HepG2 (cell line): ENCODE results near the gene ZBP1. TPM values are rescaled to one million over a fixed set of nuclear protein-coding genes. Genes with fewer than 3 reads are reported as not detected.

Experiments
- ATAC-seq: fragments of 200-7000 bp; cut with Tn5 transposase; 3 replicates; pipeline ENCODE4 v1.9.1; 2020; ENCODE audit warnings: mild to moderate bottlenecking, moderate library complexity
- BruUV-seq: library from RNA; stranded (reverse); fragments of 400-500 nt; replicated peaks from 2 replicates; lab custom pipeline; 2021; lab: Mats Ljungman, UMichigan
- CTCF ChIA-PET: fragments of 300-600 bp; formaldehyde crosslinking; extraction: SDS; loops from one replicate; lab custom pipeline; 2021; ENCODE audit warnings: low total read pairs, inconsistent platforms, low intra/inter-chr PET ratio; lab: Yijun Ruan, JAX
- POLR2A ChIA-PET: fragments of 350-600 bp; sonication (Branson Sonifier 250); formaldehyde crosslinking; loops from one replicate; lab custom pipeline; 2020; ENCODE audit warnings: antibody characterized with exemption, inconsistent platforms; lab: Yijun Ruan, JAX
- DNase-seq: peaks from one replicate; pipeline ENCODE4 v3.0.0-alpha.2; 2015; ENCODE audit warnings: low spot score
- FAIRE-seq: peaks from 3 replicates; lab custom pipeline; 2011; peaks lifted over from hg19 to GRCh38; lab: Jason Lieb, UNC
- H2AFZ ChIP-seq: one replicate; pipeline ENCODE4 v1.6.1; 2011; ENCODE audit warnings: low read length, inconsistent platforms
- H3K27ac ChIP-seq: fragments of 300-600 bp; 3 replicates; pipeline ENCODE4 v1.8.0; 2011; ENCODE audit warnings: mixed run types, mild to moderate bottlenecking, mixed read lengths, low read length, inconsistent platforms; ENCODE audit not compliant: insufficient read depth; ENCODE audit errors: extremely low read length
- H3K27me3 ChIP-seq, 2 experiments: fragments of 200-600 bp in 1 of 2; 2 replicates in 1 of 2; 3 replicates in 1 of 2; pipeline versions ENCODE4 v1.6.0 to v1.8.0; 2011; ENCODE audit warnings: low read length in 2 of 2, mild to moderate bottlenecking in 2 of 2, moderate library complexity in 2 of 2, inconsistent platforms in 1 of 2; ENCODE audit not compliant: insufficient read depth in 2 of 2, control insufficient read depth in 1 of 2
- H3K36me3 ChIP-seq, 2 experiments: fragments of 200-600 bp in 1 of 2; replicated peaks in 1 of 2; 2 replicates in 1 of 2; 3 replicates in 1 of 2; pipeline versions ENCODE4 v1.5.1 to v1.8.0; 2011; ENCODE audit warnings: low read length in 2 of 2, inconsistent platforms in 1 of 2; ENCODE audit not compliant: insufficient read depth in 2 of 2, control insufficient read depth in 1 of 2
- H3K4me1 ChIP-seq: 2 replicates; pipeline ENCODE4 v1.5.1; 2012; ENCODE audit warnings: low read length, inconsistent platforms; ENCODE audit not compliant: insufficient read depth
- H3K4me2 ChIP-seq: 2 replicates; pipeline ENCODE4 v1.6.0; 2011; ENCODE audit warnings: low read depth, low read length, inconsistent platforms
- H3K4me3 ChIP-seq, 3 experiments: fragments of 200-600 bp in 1 of 3; sonication (generic), shearing (Covaris generic) in 1 of 3; replicated peaks in 1 of 3; 2 replicates each; pipeline ENCODE4 v1.5.1; 2011 to 2016; ENCODE audit warnings: low read length in 3 of 3, inconsistent platforms in 2 of 3, low read depth in 2 of 3, mild to moderate bottlenecking in 2 of 3, control low read depth in 1 of 3, mixed read lengths in 1 of 3; ENCODE audit not compliant: insufficient read depth in 1 of 3
- H3K79me2 ChIP-seq: one replicate; pipeline ENCODE4 v1.6.1; 2011; ENCODE audit warnings: low read length, inconsistent platforms; ENCODE audit not compliant: insufficient read depth
- H3K9ac ChIP-seq: 2 replicates; pipeline ENCODE4 v1.6.0; 2011; ENCODE audit warnings: mild to moderate bottlenecking, low read depth, low read length, inconsistent platforms; ENCODE audit not compliant: insufficient read depth
- H3K9me3 ChIP-seq: 2 replicates; pipeline ENCODE4 v1.5.1; 2012; ENCODE audit warnings: mild to moderate bottlenecking, low read length
- H4K20me1 ChIP-seq: 2 replicates; pipeline ENCODE4 v1.6.0; 2011; ENCODE audit warnings: inconsistent platforms, mild to moderate bottlenecking, low read length, moderate library complexity; ENCODE audit not compliant: insufficient read depth
- ATF7 ChIP-seq, 2 experiments: fragments of 450-650 bp in 1 of 2; sonication (generic) in 1 of 2; formaldehyde crosslinking in 1 of 2; IDR thresholded peaks; 2 replicates each; pipeline versions ENCODE4 v1.4.0 to v1.6.1; 2016 to 2020; ENCODE audit warnings: antibody characterized with exemption in 1 of 2, mild to moderate bottlenecking in 1 of 2, missing genetic modification reagents in 1 of 2
- CREB1 ChIP-seq, 2 experiments: fragments of 450-650 bp in 1 of 2; IDR thresholded peaks; 2 replicates each; pipeline ENCODE4 v1.6.1; 2016 to 2017; ENCODE audit warnings: control low read depth in 1 of 2, mild to moderate bottlenecking in 1 of 2, missing compliant biosample characterization in 1 of 2, missing genetic modification characterization in 1 of 2
- FOXM1 ChIP-seq: sonication (generic); formaldehyde crosslinking; IDR thresholded peaks from 2 replicates; pipeline ENCODE4 v1.5.0; 2020; ENCODE audit warnings: missing genetic modification reagents
- KLF15 ChIP-seq: sonication (generic); formaldehyde crosslinking; IDR thresholded peaks from 2 replicates; pipeline ENCODE4 v1.8.1; 2023; ENCODE audit warnings: borderline replicate concordance, mild to moderate bottlenecking, inconsistent platforms, missing genetic modification reagents, mixed read lengths
- TGIF2 ChIP-seq: IDR thresholded peaks from 2 replicates; pipeline ENCODE4 v1.6.1; 2016; ENCODE audit warnings: control low read depth, missing compliant biosample characterization
- TOE1 ChIP-seq: sonication (generic); formaldehyde crosslinking; IDR thresholded peaks from 2 replicates; pipeline ENCODE4 v1.4.0; 2020; ENCODE audit warnings: mild to moderate bottlenecking, missing genetic modification reagents
- ZBTB20 ChIP-seq: sonication (generic); formaldehyde crosslinking; IDR thresholded peaks from 2 replicates; pipeline ENCODE4 v1.8.1; 2023; ENCODE audit warnings: missing genetic modification reagents, low read depth, mild to moderate bottlenecking, borderline replicate concordance
- ZBTB33 ChIP-seq: sonication (generic); formaldehyde crosslinking; IDR thresholded peaks from 2 replicates; pipeline ENCODE4 v1.4.0; 2020; ENCODE audit warnings: missing genetic modification reagents
- ZNF263 ChIP-seq: sonication (generic); formaldehyde crosslinking; IDR thresholded peaks from 2 replicates; pipeline ENCODE4 v1.4.0; 2020; ENCODE audit warnings: missing genetic modification reagents
- ZNF572 ChIP-seq: sonication (generic); formaldehyde crosslinking; IDR thresholded peaks from 2 replicates; pipeline ENCODE4 v1.5.1; 2020; ENCODE audit warnings: mild to moderate bottlenecking, missing genetic modification reagents
- ZNF629 ChIP-seq: sonication (generic); formaldehyde crosslinking; conservative IDR thresholded peaks from 2 replicates; pipeline ENCODE4 v1.5.0; 2020; ENCODE audit warnings: missing genetic modification reagents
- WGBS: methylation state at CpG from one replicate; pipeline ENCODE4 v1.1.6; 2017; ENCODE audit warnings: low lambda C conversion rate; 5-methylcytosine and 5-hydroxymethylcytosine counted together
- in situ Hi-C: cut with HindIII; loops from 2 replicates; pipeline ENCODE4 v1.10.0; 2017; ENCODE audit warnings: low pct_unique_long_range_greater_than_20kb; ENCODE audit not compliant: extremely low pct_ligation_motif_present
- intact Hi-C: fragments of 100-400 bp; cut with micrococcal nuclease; formaldehyde crosslinking; loops from one replicate; pipeline ENCODE4 v1.10.0; 2022; ENCODE audit not compliant: unreplicated experiment
- polyA plus RNA-seq, 8 experiments: library from polyadenylated mRNA; depleted of rRNA in 3 of 8; stranded (reverse) in 7 of 8; unstranded in 1 of 8; fragments of >200 nt; fragmentation: Illumina TruSeq in 4 of 8; extraction: Trizol in 4 of 8; gene quantifications; 2 replicates each; pipeline versions ENCODE4 v1.2.1 to v1.2.3, GENCODE V29; 2011 to 2016; ENCODE audit warnings: low read depth in 4 of 8, missing spikeins in 1 of 8, mixed read lengths in 1 of 8; ENCODE audit not compliant: insufficient read depth in 1 of 8
- total RNA-seq, 5 experiments: library from RNA; depleted of rRNA; stranded (reverse); fragments of >200 nt; fragmentation: Illumina TruSeq; extraction: Trizol; gene quantifications; 2 replicates each; pipeline ENCODE4 v1.2.3, GENCODE V29; 2016; ENCODE audit warnings: low read depth in 1 of 5
- TF ChIP-seq, protein P1 (sequence below): IDR thresholded peaks from 2 replicates; pipeline ENCODE4 v1.6.1; 2016; ENCODE audit warnings: low read depth, missing genetic modification reagents, missing compliant biosample characterization
- TF ChIP-seq, protein P2 (sequence below): sonication (generic); formaldehyde crosslinking; conservative IDR thresholded peaks from 2 replicates; pipeline ENCODE4 v1.4.0; 2020; ENCODE audit warnings: missing genetic modification reagents

The ZBP1 gene
- total and polyA plus RNA-seq, 2 of the 13 experiments (the other 11 are each of a cell fraction or from before 2014, with no cell fraction given), result not detected

- TF ChIP-seq, protein P1, sequence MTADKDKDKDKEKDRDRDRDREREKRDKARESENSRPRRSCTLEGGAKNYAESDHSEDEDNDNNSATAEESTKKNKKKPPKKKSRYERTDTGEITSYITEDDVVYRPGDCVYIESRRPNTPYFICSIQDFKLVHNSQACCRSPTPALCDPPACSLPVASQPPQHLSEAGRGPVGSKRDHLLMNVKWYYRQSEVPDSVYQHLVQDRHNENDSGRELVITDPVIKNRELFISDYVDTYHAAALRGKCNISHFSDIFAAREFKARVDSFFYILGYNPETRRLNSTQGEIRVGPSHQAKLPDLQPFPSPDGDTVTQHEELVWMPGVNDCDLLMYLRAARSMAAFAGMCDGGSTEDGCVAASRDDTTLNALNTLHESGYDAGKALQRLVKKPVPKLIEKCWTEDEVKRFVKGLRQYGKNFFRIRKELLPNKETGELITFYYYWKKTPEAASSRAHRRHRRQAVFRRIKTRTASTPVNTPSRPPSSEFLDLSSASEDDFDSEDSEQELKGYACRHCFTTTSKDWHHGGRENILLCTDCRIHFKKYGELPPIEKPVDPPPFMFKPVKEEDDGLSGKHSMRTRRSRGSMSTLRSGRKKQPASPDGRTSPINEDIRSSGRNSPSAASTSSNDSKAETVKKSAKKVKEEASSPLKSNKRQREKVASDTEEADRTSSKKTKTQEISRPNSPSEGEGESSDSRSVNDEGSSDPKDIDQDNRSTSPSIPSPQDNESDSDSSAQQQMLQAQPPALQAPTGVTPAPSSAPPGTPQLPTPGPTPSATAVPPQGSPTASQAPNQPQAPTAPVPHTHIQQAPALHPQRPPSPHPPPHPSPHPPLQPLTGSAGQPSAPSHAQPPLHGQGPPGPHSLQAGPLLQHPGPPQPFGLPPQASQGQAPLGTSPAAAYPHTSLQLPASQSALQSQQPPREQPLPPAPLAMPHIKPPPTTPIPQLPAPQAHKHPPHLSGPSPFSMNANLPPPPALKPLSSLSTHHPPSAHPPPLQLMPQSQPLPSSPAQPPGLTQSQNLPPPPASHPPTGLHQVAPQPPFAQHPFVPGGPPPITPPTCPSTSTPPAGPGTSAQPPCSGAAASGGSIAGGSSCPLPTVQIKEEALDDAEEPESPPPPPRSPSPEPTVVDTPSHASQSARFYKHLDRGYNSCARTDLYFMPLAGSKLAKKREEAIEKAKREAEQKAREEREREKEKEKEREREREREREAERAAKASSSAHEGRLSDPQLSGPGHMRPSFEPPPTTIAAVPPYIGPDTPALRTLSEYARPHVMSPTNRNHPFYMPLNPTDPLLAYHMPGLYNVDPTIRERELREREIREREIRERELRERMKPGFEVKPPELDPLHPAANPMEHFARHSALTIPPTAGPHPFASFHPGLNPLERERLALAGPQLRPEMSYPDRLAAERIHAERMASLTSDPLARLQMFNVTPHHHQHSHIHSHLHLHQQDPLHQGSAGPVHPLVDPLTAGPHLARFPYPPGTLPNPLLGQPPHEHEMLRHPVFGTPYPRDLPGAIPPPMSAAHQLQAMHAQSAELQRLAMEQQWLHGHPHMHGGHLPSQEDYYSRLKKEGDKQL (CRISPR knock-in tag), result no peak; the same call in 1 of the 2 replicates
- no peak for TF ChIP-seq TOE1 (CRISPR knock-in tag)
- TF ChIP-seq, all 625 proteins: peak for 167
These were observed 33.8 kb downstream of the ZBP1 start (continued) for GRCh38 chr20:57586370-57586793.

- no TSS peak for BruUV-seq
- 66% methylated on average over 17 of the region's 17 CpGs for WGBS
- TF ChIP-seq ZBTB20 (CRISPR knock-in tag) (no peak), ATF7 (IDR thresholded peaks at IDR 0.05) (no peak), ATF7 (CRISPR knock-in tag; IDR thresholded peaks at IDR 0.05) (no peak), TGIF2 (no peak), ZBTB33 (CRISPR knock-in tag) (no peak), ZNF263 (CRISPR knock-in tag) (no peak), ZNF572 (CRISPR knock-in tag) (no peak), FOXM1 (CRISPR knock-in tag) (no peak), KLF15 (CRISPR knock-in tag) (no peak), ZNF629 (CRISPR knock-in tag) (no peak), CREB1 (IDR thresholded peaks at IDR 0.05) (no peak), CREB1 (CRISPR knock-in tag; IDR thresholded peaks at IDR 0.05) (no peak)
- TF ChIP-seq, protein P2, sequence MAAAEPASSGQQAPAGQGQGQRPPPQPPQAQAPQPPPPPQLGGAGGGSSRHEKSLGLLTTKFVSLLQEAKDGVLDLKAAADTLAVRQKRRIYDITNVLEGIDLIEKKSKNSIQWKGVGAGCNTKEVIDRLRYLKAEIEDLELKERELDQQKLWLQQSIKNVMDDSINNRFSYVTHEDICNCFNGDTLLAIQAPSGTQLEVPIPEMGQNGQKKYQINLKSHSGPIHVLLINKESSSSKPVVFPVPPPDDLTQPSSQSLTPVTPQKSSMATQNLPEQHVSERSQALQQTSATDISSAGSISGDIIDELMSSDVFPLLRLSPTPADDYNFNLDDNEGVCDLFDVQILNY (CRISPR knock-in tag), result no peak
These were observed 34.6 kb downstream of the ZBP1 start for GRCh38 chr20:57585466-57586213.

More at GRCh38 chr20:57585466-57586213, 34.6 kb downstream of the ZBP1 start:
- H3K36me3 ChIP-seq, result no peaks in the 10 kb centered on the region
- H3K27me3 ChIP-seq, result no peaks in the 10 kb centered on the region
- H3K27ac ChIP-seq, result peak overlapping the region; percentile 65
- DNase-seq (no peak), ATAC-seq (no peak), FAIRE-seq (no peak)
- no peak overlapping the region for H3K9ac ChIP-seq
- in situ Hi-C loops, result loop anchor here (10.0 kb wide), 1 partner anchor 201 kb away; no protein-coding TSS in a partner anchor
- H3K9me3 ChIP-seq, result peaks cover 8% of the 10 kb centered on the region
- POLR2A ChIA-PET, result interaction anchor here (1.1 to 2.8 kb wide), 7 partner anchors 8 to 58 kb away, joined by 5 to 57 read pairs (median 14); partner anchors contain the start of gene PCK1
- CTCF ChIA-PET, result no interaction called here
- intact Hi-C loops, result no loop called here
- H4K20me1 ChIP-seq, result no peaks in the 10 kb centered on the region
- H2AFZ ChIP-seq, result no peak overlapping the region
- no peaks in the 10 kb centered on the region for H3K79me2 ChIP-seq
- H3K4me1 ChIP-seq, result peaks cover 100% of the 10 kb centered on the region
- H3K4me3 ChIP-seq, result no peak overlapping the region
- peak overlapping the region; percentile 26; the same call in 1 of the 2 replicates for H3K4me2 ChIP-seq
